ENCODE results near the gene TPSB2.

DNA sequence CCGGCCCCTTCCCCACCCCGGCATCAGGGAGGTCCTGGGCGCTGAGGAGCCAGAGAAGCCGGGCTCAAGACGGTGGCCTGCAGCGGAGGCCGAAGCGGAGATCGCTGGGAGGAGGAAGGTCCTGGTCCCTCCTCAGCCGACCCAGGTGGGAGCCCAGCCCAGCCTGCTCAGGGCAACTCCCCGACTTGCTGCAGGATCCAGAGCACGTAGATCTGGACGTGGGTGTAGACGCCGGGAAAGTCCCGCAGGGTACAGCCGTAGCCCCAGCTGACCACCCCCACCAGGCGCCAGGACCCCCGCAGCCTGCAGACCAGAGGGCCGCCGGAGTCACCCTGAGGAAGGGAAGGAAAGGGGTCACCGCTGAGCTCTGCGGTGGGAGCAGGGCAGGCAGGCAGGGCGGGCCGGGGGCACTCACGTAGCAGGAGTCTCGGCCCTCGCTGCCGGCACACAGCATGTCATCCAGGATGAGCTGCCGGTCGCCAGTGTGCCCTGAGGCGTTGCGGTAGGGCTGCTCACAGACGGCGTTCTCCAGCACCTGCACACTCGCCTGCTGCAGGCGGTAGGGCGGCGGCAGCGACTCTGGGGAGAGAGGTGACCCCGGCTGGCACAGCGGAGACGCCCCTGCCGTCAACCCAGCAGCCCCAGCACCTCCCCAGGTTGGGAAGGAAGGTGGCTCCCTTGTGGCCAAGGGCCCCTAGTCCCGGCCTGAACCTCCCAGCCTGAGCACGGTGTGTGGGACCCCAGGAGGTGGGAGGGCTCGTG lies 31.3 kb upstream of the TPSB2 start:
- TF ChIP-seq CTCF (conservative IDR thresholded peaks at IDR 0.05) (no peak), EZH2 (IDR thresholded peaks at IDR 0.05; ENCODE audit: low read depth) (peak; percentile 79; the same call in 1 of the 2 replicates)
